ENCODE data around the gene SEC14L1.

The SEC14L1 gene

DNA sequence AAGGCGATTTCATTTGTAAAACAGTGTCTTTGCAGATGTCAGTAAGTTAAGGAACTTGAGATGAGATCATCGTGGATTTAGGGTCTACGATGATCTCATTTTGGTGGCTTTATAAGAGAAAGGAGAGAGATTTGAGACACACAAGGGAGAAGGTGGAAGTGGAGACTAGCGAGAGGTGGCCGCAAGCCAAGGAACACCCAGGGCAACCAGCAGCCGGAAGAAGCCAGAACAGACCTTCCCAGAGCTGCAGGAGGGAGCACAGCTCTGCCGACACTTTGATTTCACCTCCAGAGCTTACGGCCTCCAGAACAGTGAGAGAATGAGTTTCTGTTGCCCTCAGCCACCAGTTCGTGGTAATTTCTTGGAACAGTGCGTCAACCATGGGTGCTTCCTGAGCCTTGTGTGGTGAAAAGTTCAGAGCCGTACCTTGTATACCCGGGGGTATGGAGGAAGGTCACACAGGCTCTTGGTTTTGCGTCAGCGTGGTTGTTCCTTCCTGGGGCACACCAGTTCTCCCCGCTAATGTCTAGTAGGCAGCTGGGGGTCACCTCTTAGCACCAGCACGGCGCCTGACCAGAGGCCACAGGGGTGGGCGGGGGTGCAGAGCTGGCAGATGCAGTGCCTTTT lies 12.9 kb upstream of the SEC14L1 start (continued):
- TF ChIP-seq TCF7L2 (IDR thresholded peaks at IDR 0.05; ENCODE audit: borderline replicate concordance, low read depth, low read length) (no peak), ZNF692 (tag by site-specific recombination; IDR thresholded peaks at IDR 0.05) (no peak), ZNF184 (tag by site-specific recombination; IDR thresholded peaks at IDR 0.05) (0 out of 2 replicates have a peak, but pooled peaks have one; percentile 24)

DNA sequence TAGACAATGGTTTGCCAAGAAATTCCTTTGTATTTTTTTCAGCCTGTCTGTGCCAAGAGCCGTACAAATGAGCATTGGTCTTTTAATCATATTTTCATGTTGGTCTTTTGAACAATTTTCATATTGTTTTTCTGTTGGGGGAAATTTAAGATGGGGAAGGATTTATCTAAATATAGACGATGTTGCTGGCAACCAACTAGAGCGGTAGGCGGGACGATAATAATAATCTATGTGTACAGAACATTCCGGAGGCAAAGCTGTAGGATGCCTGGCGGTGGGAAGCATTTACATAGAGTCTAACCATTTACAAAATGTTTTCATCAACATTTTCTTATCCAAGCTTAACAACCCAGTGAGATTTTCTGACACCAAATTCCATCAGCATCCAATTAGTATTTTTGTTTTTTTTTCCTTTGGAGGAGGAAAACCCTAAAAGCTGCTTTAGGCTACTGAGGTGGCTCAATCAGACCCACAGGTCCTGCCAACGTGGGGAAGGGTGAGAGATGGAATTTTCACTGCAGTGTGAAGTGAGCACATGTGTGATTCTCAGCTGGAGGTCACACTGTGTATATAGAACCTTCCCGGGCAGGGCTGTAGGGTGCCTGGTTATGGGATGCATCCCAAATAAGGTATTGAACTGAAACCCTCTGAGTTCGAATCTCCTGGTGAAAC lies 11.7 kb upstream of the SEC14L1 start:
- Histone ChIP-seq H3K36me3 (ENCODE audit: control insufficient read depth in 2 of 2, insufficient read depth in 1 of 2, low read length in 2 of 2) (no peaks in the 10 kb centered on the region), H3K4me1 (ENCODE audit: control insufficient read depth, insufficient read depth, low read length) (no peaks in the 10 kb centered on the region; the same call in 1 of the 2 replicates), H3K9me3 (ENCODE audit: control insufficient read depth, insufficient read depth, low read depth, low read length) (no peaks in the 10 kb centered on the region), H3K27ac (ENCODE audit: extremely low read depth, low read depth, low read length) (no peak overlapping the region), H3K4me3 (ENCODE audit: low read depth, low read length) (no peak overlapping the region)
- ChIA-PET POLR2A (interaction anchor here (0.5 to 4.1 kb wide), 5 partner anchors 8 to 350 kb away, joined by 3 to 29 read pairs (median 5); partner anchors contain the start of gene SEC14L1), CTCF (interaction anchor here (0.6 to 2.4 kb wide), 3 partner anchors 10 to 42 kb away, joined by 4 to 11 read pairs (median 7); no protein-coding TSS in a partner anchor)
- TF ChIP-seq ZNF549 (tag by site-specific recombination; IDR thresholded peaks at IDR 0.05) (no peak), ZNF350 (tag by site-specific recombination; IDR thresholded peaks at IDR 0.05) (no peak), ZNF416 (tag by site-specific recombination; IDR thresholded peaks at IDR 0.05) (no peak), ZNF18 (tag by site-specific recombination; IDR thresholded peaks at IDR 0.05) (peak; percentile 88), ZNF658 (tag by site-specific recombination; IDR thresholded peaks at IDR 0.05) (no peak), ZIC2 (tag by site-specific recombination; IDR thresholded peaks at IDR 0.05) (peak; percentile 75), ZNF302 (tag by site-specific recombination; IDR thresholded peaks at IDR 0.05; ENCODE audit: low read depth) (no peak), GFI1B (tag by site-specific recombination; IDR thresholded peaks at IDR 0.05) (no peak), YY2 (tag by site-specific recombination; IDR thresholded peaks at IDR 0.05) (no peak), SCRT1 (tag by site-specific recombination; IDR thresholded peaks at IDR 0.05; ENCODE audit: borderline replicate concordance) (no peak), ZNF426 (tag by site-specific recombination; IDR thresholded peaks at IDR 0.05) (no peak), ZNF19 (tag by site-specific recombination; IDR thresholded peaks at IDR 0.05; ENCODE audit: low read depth) (no peak), ZEB2 (tag by site-specific recombination; IDR thresholded peaks at IDR 0.05) (no peak), ZNF670 (tag by site-specific recombination; IDR thresholded peaks at IDR 0.05; ENCODE audit: low read depth) (no peak), GLIS1 (tag by site-specific recombination; IDR thresholded peaks at IDR 0.05) (peak; percentile 88)
- TF ChIP-seq, protein P1, sequence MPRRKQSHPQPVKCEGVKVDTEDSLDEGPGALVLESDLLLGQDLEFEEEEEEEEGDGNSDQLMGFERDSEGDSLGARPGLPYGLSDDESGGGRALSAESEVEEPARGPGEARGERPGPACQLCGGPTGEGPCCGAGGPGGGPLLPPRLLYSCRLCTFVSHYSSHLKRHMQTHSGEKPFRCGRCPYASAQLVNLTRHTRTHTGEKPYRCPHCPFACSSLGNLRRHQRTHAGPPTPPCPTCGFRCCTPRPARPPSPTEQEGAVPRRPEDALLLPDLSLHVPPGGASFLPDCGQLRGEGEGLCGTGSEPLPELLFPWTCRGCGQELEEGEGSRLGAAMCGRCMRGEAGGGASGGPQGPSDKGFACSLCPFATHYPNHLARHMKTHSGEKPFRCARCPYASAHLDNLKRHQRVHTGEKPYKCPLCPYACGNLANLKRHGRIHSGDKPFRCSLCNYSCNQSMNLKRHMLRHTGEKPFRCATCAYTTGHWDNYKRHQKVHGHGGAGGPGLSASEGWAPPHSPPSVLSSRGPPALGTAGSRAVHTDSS (tag by site-specific recombination; IDR thresholded peaks at IDR 0.05): no peak
- TF ChIP-seq, protein P2, sequence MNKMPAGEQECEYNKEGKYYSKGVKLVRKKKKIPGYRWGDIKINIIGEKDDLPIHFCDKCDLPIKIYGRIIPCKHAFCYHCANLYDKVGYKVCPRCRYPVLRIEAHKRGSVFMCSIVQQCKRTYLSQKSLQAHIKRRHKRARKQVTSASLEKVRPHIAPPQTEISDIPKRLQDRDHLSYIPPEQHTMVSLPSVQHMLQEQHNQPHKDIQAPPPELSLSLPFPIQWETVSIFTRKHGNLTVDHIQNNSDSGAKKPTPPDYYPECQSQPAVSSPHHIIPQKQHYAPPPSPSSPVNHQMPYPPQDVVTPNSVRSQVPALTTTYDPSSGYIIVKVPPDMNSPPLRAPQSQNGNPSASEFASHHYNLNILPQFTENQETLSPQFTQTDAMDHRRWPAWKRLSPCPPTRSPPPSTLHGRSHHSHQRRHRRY (tag by site-specific recombination; IDR thresholded peaks at IDR 0.05): no peak
- TF ChIP-seq, protein P3, sequence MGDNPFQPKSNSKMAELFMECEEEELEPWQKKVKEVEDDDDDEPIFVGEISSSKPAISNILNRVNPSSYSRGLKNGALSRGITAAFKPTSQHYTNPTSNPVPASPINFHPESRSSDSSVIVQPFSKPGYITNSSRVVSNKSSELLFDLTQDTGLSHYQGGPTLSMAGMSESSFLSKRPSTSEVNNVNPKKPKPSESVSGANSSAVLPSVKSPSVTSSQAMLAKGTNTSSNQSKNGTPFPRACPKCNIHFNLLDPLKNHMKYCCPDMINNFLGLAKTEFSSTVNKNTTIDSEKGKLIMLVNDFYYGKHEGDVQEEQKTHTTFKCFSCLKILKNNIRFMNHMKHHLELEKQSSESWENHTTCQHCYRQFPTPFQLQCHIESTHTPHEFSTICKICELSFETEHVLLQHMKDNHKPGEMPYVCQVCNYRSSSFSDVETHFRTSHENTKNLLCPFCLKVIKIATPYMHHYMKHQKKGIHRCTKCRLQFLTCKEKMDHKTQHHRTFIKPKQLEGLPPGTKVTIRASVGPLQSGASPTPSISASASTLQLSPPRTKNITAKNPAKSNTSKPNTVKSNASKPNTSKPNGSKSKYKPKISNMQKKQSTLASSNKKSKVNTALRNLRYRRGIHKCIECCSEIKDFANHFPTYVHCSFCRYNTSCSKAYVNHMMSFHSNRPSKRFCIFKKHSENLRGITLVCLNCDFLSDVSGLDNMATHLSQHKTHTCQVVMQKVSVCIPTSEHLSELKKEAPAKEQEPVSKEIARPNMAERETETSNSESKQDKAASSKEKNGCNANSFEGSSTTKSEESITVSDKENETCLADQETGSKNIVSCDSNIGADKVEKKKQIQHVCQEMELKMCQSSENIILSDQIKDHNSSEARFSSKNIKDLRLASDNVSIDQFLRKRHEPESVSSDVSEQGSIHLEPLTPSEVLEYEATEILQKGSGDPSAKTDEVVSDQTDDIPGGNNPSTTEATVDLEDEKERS (tag by site-specific recombination; IDR thresholded peaks at IDR 0.05): no peak
- TF ChIP-seq, protein P4, sequence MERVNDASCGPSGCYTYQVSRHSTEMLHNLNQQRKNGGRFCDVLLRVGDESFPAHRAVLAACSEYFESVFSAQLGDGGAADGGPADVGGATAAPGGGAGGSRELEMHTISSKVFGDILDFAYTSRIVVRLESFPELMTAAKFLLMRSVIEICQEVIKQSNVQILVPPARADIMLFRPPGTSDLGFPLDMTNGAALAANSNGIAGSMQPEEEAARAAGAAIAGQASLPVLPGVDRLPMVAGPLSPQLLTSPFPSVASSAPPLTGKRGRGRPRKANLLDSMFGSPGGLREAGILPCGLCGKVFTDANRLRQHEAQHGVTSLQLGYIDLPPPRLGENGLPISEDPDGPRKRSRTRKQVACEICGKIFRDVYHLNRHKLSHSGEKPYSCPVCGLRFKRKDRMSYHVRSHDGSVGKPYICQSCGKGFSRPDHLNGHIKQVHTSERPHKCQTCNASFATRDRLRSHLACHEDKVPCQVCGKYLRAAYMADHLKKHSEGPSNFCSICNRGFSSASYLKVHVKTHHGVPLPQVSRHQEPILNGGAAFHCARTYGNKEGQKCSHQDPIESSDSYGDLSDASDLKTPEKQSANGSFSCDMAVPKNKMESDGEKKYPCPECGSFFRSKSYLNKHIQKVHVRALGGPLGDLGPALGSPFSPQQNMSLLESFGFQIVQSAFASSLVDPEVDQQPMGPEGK (tag by site-specific recombination; IDR thresholded peaks at IDR 0.05): no peak
